Pancreas (tissue), 10 donors: Measurements from ENCODE around the gene SYCN. TPM values are rescaled to one million over a fixed set of nuclear protein-coding genes. Genes with fewer than 3 reads are reported as not detected.
"Not testable (repeated sequence)": the region's sequence is repeated elsewhere in the genome, so short reads cannot be mapped to it uniquely, and the experiment has no call there.

ENCODE experiments used
- ATAC-seq, 4 donors: fragments of 200-7000 bp; cut with Tn5 transposase; one replicate each; pipeline versions ENCODE4 v1.8.0 to v1.9.1; 2020; ENCODE audit warnings: mild to moderate bottlenecking in 4 of 4, moderate library complexity in 4 of 4
- DNase-seq, 6 donors: peaks; one replicate each; pipeline ENCODE4 v3.0.0-alpha.2; 2020
- FAIRE-seq: peaks from 2 replicates; lab custom pipeline; 2012; peaks lifted over from hg19 to GRCh38; lab: Jason Lieb, UNC
- H3K27ac ChIP-seq, 4 donors: fragments of 200-600 bp; sonication (generic); 1 replicate in 3 of 4; 2 replicates in 1 of 4; pipeline versions ENCODE4 v1.5.0 to v1.8.0; 2020
- H3K27me3 ChIP-seq, 4 donors: fragments of 200-600 bp; one replicate each; pipeline ENCODE4 v1.8.0; 2021
- H3K36me3 ChIP-seq, 3 donors: fragments of 200-600 bp; sonication (generic) in 1 of 3; one replicate each; pipeline versions ENCODE4 v1.5.0 to v1.8.0; 2020 to 2021
- H3K4me1 ChIP-seq, 3 donors: fragments of 200-600 bp; one replicate each; pipeline ENCODE4 v1.8.0; 2021
- H3K4me3 ChIP-seq, 4 donors: fragments of 200-600 bp; sonication (generic) in 2 of 4; one replicate each; pipeline versions ENCODE4 v1.5.0 to v1.8.0; 2020 to 2021
- H3K9me3 ChIP-seq, 4 donors: fragments of 200-600 bp; one replicate each; pipeline ENCODE4 v1.8.0; 2021
- WGBS, 2 donors: extraction: QIAGEN DNeasy Blood & Tissue Kit; methylation state at CpG; one replicate each; pipeline ENCODE4 v1.1.7; 2013; 5-methylcytosine and 5-hydroxymethylcytosine counted together
- intact Hi-C, 3 donors: fragments of 100-400 bp; cut with DNase I; formaldehyde crosslinking; loops; one replicate each; pipeline versions ENCODE4 v1.11.1 to v1.14.2; 2022
- polyA plus RNA-seq, 2 donors: library from polyadenylated mRNA; stranded (reverse); fragments of 200-250 nt; gene quantifications; one replicate each; pipeline ENCODE4 v1.2.3, GENCODE V29; 2013
- total RNA-seq, 6 donors: library from RNA; stranded (reverse); fragmentation: NEBNext Ultra II Directional in 4 of 6; extraction: Animal tissue kit (Norgen Biotek cat#: 25700) in 4 of 6; gene quantifications; one replicate each; pipeline versions ENCODE4 v1.2.1 to v1.2.4, GENCODE V29; 2021 to 2023
- TF ChIP-seq, protein P1 (sequence below), 4 donors: fragments of 200-600 bp; sonication (generic) in 3 of 4; IDR thresholded peaks; one replicate each; pipeline versions ENCODE4 v1.5.0 to v1.8.0; 2021; ENCODE audit warnings: antibody characterized with exemption in 4 of 4
- donor health status: healthy with polysubstance abuse.
- donor health status: DM: no; HTN: no; CAD: no; lungs with moderate emphysema.
- donor health status: DM: no; HTN: no; CAD: no.
- donor health status: control.
- donor health status: control.
- donor health status: Bipolar disorder and iron deficiency.
- donor health status: DM: yes; HTN: yes; CAD: no.
- donor health status: DM: no; HTN: no; CAD: no.
- donor health status: DM: no; HTN: no; CAD: no.
- donor health status: DM: yes; HTN: yes; CAD: no.

SYCN gene
- total and polyA plus RNA-seq, 8 donors = 1,282 to 3,883 (median 2,379) TPM

DNA sequence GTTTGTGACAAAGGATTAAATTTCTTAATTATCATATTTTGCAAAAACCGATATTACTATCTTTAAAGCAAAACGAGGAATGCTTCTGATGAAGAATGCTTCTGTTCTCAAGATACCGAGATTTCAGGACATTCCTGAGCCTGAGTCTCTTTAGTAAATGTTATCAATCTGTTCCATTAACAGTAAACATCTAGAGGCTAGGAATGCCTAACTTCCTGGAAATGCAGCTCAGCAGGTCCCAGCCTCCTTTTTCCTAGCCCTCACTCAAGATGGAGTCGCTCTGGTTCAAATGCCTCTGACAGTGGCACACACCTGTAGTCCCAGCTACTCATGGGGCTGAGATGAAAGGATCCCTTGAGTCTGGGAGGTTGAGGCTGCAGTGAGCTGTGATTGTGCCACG lies 47.0 kb upstream of the SYCN start:
- no peak for FAIRE-seq
- no peak for DNase-seq
- 80 to 89% methylated on average over 5 of the region's 5 CpGs for WGBS, 2 donors
- Histone ChIP-seq H3K9me3 (no peaks in the 10 kb centered on the region), H3K36me3 (no peaks in the 10 kb centered on the region), H3K4me3 (no peak overlapping the region), H3K4me1 (no peaks in the 10 kb centered on the region), H3K27ac (no peak overlapping the region), H3K27me3 (peaks cover 0 to 2% (median 0%) of the 10 kb centered on the region in 4 donors)
- no peak for ATAC-seq
- TF ChIP-seq, protein P1, sequence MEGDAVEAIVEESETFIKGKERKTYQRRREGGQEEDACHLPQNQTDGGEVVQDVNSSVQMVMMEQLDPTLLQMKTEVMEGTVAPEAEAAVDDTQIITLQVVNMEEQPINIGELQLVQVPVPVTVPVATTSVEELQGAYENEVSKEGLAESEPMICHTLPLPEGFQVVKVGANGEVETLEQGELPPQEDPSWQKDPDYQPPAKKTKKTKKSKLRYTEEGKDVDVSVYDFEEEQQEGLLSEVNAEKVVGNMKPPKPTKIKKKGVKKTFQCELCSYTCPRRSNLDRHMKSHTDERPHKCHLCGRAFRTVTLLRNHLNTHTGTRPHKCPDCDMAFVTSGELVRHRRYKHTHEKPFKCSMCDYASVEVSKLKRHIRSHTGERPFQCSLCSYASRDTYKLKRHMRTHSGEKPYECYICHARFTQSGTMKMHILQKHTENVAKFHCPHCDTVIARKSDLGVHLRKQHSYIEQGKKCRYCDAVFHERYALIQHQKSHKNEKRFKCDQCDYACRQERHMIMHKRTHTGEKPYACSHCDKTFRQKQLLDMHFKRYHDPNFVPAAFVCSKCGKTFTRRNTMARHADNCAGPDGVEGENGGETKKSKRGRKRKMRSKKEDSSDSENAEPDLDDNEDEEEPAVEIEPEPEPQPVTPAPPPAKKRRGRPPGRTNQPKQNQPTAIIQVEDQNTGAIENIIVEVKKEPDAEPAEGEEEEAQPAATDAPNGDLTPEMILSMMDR (IDR thresholded peaks at IDR 0.05) = no peak
- intact Hi-C loops = no loop called here

DNA sequence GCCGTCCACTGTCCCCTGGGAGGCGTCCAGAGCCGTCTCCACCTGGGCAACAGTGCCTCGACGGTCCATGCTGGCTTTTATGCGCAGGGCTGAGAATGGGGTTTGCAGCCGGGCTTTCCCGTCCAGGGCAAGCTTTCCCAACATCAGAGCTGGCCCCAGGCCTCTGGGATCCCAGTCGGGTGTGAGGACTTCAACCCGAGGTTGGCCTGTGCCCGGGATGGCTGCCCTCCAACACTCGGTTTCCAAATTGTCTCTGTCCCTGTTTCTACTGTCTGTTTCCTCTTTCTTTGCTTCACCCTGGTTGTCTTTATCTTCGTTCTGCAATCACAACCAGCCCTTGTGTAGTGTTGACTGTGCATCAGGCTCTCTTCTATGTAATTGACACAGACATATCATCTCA lies 44.7 kb upstream of the SYCN start, which contains the start of gene IFNL4:
Gene IFNL4, minus strand, starts transcription at position 51 of the 400 bp plus-strand sequence.
- DNase-seq = no peak
- FAIRE-seq = no peak
- ATAC-seq = no peak
- Histone ChIP-seq H3K4me1 (no peaks in the 10 kb centered on the region), H3K4me3 (peak within 1 kb of the TSS in 1 of 4 donors; percentile 26), H3K27me3 (peaks cover 0 to 2% (median 0%) of the 10 kb centered on the region in 4 donors), H3K36me3 (no peaks in the 10 kb centered on the region), H3K27ac (no peak within 1 kb of the TSS), H3K9me3 (no peaks in the 10 kb centered on the region)
- intact Hi-C loops = no loop called here
- TF ChIP-seq, protein P1 (IDR thresholded peaks at IDR 0.05) = no peak
- 78 to 80% methylated on average over 11 to 13 of the region's 13 CpGs for WGBS, 2 donors

DNA sequence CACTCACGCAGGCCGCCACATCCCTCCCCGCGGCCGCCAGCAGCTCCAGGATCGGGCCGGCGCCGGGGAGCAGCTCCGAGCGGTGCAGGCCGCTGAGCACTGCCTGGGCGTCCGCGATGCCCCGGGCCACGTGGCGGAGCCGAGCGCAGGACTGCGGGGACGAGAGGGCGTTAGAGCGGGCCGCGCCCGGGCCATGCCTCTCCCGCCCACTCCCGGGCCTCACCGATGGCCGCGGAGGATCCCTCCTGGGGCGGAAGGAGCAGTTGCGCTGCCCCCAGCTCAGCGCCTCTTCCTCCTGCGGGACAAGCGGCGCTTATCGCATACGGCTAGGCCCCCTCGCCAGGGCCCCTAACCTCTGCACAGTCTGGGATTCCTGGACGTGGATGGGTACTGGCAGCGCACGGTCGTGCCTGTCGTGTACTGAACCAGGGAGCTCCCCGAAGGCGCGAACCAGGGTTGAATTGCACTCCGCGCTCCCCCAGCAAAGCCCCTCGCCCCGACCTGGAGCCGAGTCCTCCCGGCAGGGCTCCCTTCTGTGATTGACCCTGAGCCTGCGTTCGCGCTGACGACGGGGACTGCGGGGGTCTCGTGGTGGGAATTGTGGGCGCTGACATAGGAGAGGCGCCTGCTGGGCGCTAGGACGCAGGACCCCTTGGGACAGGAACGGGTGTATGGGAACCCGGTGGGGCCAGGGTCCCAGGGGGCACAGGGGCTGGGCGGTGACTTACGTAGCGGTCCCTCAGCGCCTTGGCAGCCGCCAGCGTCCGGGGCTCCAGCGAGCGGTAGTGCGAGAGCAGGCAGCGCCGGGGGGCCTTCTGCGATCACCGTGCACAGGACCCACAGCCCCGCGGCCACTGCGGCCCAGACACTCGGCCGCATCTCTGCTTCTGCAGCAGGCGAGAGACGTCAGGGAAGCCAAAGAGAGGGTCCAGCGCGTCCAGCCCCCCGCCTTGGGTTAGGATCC lies 43.9 kb upstream of the SYCN start:
- ATAC-seq = peak; percentile 45 to 81 (median 68)
- peak in 3 of 6 donors; percentile 29 to 69 (median 64) for DNase-seq

DNA sequence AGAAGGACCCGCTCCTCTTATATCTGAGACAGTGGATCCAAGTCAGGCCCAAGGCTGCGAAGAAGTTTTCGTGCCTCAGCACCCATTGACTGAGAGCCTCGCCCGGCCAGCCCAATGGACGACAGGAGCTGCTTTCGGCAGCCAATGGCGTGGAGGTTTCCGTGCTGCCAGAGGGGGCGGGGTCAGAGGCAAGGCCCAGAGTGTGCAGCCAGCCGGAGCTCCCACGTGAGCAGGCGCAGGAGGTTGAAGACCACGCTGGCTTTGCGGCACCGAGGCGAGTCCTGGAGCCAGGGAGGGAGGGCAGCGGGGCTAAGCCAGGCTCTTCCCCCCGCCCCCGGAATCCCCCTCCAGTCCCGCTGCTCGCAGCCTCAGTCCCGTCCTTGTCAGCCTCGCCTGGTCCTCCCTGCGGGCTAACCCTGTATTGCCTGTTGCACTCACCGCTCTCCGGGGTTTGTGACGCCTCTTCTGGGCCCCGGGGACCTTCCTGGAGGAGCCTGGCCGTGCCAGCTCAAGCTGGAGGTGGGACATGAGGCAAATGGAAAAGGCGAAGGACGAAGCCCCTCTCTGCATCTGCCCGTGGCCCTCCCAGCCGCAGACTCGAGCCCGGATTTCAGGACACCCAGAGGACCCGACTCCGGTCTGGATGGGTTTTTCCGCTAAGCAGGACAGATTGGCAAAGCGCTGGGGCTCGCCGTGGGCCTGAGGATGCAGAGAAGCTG lies 43.0 kb upstream of the SYCN start:
- DNase-seq (peak in 3 of 6 donors; percentile 40 to 66 (median 57)), FAIRE-seq (no peak), ATAC-seq (peak in 3 of 4 donors; percentile 40 to 58 (median 51))
- no peaks in the 10 kb centered on the region for H3K4me1 ChIP-seq
- intact Hi-C loops = no loop called here
- H3K36me3 ChIP-seq = no peaks in the 10 kb centered on the region
- H3K27ac ChIP-seq = no peak overlapping the region
- H3K9me3 ChIP-seq = no peaks in the 10 kb centered on the region
- peak overlapping the region in 1 of 4 donors; percentile 26 for H3K4me3 ChIP-seq
- TF ChIP-seq, protein P1 (IDR thresholded peaks at IDR 0.05) = no peak
- 46% methylated on average over 39 to 42 of the region's 42 CpGs for WGBS, 2 donors
- peaks cover 0 to 2% (median 0%) of the 10 kb centered on the region in 4 donors for H3K27me3 ChIP-seq

More for the DNA sequence above, 43.9 kb upstream of the SYCN start:
- WGBS, 2 donors = 27 to 30% methylated on average over 56 to 92 of the region's 92 CpGs
- Histone ChIP-seq H3K27me3 (peaks cover 0 to 2% (median 0%) of the 10 kb centered on the region in 4 donors), H3K4me3 (peak overlapping the region in 1 of 4 donors; percentile 26), H3K9me3 (no peaks in the 10 kb centered on the region), H3K27ac (no peak overlapping the region), H3K36me3 (no peaks in the 10 kb centered on the region), H3K4me1 (no peaks in the 10 kb centered on the region)
- no peak for FAIRE-seq
- TF ChIP-seq, protein P1 (IDR thresholded peaks at IDR 0.05) = no peak
- intact Hi-C loops = no loop called here

DNA sequence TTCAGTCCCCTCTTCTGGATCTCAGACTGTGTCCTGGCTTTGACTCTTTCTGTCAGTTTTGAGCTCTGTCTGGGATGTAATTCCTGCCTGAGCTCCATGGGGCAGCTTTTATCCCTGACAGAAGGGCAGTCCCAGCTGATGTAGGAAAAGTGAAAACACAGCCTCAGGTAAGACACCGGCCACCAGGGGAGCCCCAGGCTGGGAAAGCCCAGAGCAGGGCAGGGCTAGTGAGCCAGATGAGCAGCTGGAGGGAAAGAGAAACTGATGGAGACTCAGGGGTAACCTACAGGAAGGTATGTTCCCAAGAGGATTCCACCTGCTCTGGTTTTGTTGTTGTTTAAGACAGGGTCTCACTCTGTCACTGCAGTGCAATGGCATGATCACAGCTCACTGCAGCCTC lies 41.1 kb upstream of the SYCN start:
- DNase-seq, H3K4me3 ChIP-seq, H3K9me3 ChIP-seq, FAIRE-seq, H3K27ac ChIP-seq, H3K27me3 ChIP-seq, intact Hi-C loops, H3K36me3 ChIP-seq, H3K4me1 ChIP-seq: not testable (repeated sequence)
- peak; percentile 72 to 84 (median 76) for ATAC-seq
- no CpG with 5 or more reads among the region's 1 CpG for WGBS, 2 donors

DNA sequence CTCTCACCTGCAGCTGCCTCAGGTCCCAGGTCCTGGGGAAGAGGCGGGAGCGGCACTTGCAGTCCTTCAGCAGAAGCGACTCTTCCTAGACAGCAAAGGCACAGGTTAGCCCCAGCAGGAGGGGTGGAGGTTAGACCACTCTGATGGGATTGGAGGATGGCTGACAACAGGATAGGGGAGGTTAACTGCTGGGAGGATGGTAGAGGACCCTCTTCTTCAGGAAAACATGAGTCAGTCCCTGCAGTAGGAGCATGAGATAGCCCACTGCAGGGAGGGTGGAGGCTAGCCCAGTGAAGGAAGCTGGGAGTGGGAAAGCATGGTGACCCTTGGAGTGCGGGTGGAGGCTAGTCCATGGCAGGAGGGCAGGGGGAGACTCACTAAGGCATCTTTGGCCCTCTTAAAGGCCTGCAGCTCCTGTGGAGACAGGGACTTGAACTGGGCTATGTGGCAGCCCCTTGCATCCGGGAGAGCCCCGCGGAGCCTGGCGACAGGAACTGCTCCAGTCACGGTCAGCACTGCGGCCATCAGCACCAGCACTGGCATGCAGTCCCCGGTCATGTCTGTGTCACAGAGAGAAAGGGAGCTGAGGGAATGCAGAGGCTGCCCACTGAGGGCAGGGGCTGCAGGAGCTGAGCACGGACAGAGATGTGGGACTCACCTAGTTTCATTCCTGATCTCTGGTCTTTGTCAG lies 40.5 kb upstream of the SYCN start, which contains the start of gene IFNL3:
Gene IFNL3, minus strand, starts transcription at position 597 of the 691 bp plus-strand sequence. Its CDS starts 39 bp downstream, at position 558.
- FAIRE-seq, H3K27ac ChIP-seq, H3K4me3 ChIP-seq, H3K9me3 ChIP-seq, ATAC-seq, H3K4me1 ChIP-seq, H3K36me3 ChIP-seq, H3K27me3 ChIP-seq, DNase-seq, intact Hi-C loops: not testable (repeated sequence)
- WGBS, 2 donors = 90 to 91% methylated on average over 8 to 12 of the region's 12 CpGs

DNA sequence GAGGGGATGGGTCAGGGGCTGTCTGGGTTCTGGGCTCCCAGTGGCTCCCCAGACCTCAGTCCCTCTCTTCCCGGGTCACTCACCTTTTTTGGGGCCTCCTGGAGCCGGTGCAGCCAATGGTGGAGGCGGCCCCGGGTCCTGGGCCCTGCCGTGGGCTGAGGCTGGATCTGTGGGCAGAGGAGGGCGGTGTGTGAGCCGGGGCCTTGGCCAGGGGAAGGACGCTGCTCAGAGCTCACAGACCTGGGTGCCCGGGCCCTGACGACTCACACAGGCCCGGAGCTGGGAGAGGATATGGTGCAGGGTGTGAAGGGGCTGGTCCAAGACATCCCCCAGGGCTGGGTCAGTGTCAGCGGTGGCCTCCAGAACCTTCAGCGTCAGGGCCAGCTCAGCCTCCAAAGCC lies 39.7 kb upstream of the SYCN start:
- 84 to 86% methylated on average over 13 of the region's 13 CpGs for WGBS, 2 donors
- FAIRE-seq = not testable (repeated sequence)

More for the DNA sequence above, 39.7 kb upstream of the SYCN start:
- H3K4me3 ChIP-seq, H3K27me3 ChIP-seq, H3K9me3 ChIP-seq, intact Hi-C loops, H3K27ac ChIP-seq, H3K4me1 ChIP-seq, H3K36me3 ChIP-seq, ATAC-seq: not testable (repeated sequence)
- DNase-seq = peak in 1 of 6 donors; percentile 38
